ENCODE results near the gene NAV3. TPM values are rescaled to one million over a fixed set of nuclear protein-coding genes. Genes with fewer than 3 reads are reported as not detected.

Gene NAV3
- total RNA-seq, 2 donors from 2014 or later, result not detected

DNA sequence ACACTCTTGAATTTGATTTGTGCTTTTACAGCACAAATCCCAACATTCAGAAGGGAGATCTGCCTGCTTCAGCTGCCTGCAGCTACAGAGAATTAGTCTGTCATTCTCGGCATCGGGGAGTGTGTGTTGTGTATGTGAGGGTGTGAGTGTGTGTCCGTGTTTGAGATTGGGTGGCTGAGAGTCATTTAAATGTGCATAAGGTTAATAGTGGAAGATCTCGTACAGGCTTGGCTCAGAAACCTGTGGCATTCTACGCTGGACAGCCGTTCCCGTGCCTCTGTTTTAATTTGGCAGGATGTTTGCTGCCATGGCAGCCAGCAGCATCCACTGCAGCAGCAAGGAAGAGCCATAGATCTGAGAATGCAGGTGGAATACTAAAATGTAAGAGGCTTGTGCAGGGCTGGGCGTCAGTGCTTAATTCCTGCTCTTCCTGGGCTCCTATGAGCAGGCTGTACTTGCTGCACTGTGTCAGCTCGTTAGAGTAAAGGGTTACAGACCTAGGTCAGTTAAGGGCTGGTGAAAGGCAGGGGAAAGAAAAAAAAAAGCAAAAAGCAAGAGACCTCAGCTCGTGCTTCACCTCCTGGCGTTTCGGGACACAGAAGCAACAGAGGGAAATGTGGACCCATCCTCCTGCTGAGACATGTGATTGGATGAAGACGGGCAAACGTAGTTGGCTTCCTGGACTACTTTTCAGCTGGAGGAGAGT, 205.4 kb downstream of the NAV3 start:
- Mint-ChIP-seq H3K27me3 (no peaks in the 10 kb centered on the region), H3K9me3 (peaks cover 14% of the 10 kb centered on the region), H3K4me1 (ENCODE audit: low read depth in 2 of 2) (no peaks in the 10 kb centered on the region), H3K4me3 (no peak overlapping the region), H3K36me3 (peaks cover 6% of the 10 kb centered on the region), H3K27ac (no peak overlapping the region)
- ATAC-seq (no peak), DNase-seq (ENCODE audit: low spot score) (no peak)

- H3K27me3 Mint-ChIP-seq, result no peaks in the 10 kb centered on the region
- no peak overlapping the region for H3K27ac Mint-ChIP-seq
- no peak overlapping the region for H3K4me3 Mint-ChIP-seq
- no peaks in the 10 kb centered on the region for H3K4me1 Mint-ChIP-seq (ENCODE audit: low read depth in 2 of 2)
- DNase-seq (ENCODE audit: low spot score) (no peak), ATAC-seq (no peak)
- H3K36me3 Mint-ChIP-seq, result peaks cover 7% of the 10 kb centered on the region
- peaks cover 12% of the 10 kb centered on the region for H3K9me3 Mint-ChIP-seq
Observed at GRCh38 chr12:78036874-78037273, 206.2 kb downstream of the NAV3 start.

DNA sequence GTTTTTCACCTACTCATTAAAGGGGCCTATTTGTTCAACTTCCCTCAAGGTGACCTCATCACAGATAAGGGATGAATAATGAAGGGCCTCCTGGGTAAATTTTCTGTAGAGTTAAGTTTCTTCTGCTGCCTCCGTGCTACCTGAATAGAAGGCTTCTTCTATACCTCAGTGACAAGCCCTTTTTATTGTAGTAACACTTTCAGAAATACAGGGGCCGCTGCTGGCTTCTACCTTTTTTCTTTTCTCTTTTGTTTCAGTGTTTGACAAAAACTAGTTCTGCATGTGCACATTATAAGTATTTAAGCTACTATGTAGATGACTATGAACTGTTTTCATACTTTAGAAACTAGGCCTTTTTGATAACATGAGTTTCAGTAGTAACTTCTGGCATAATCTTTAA, 207.0 kb downstream of the NAV3 start:
- Mint-ChIP-seq H3K27me3 (no peaks in the 10 kb centered on the region), H3K4me1 (ENCODE audit: low read depth in 2 of 2) (no peaks in the 10 kb centered on the region), H3K27ac (no peak overlapping the region), H3K36me3 (peaks cover 10% of the 10 kb centered on the region), H3K4me3 (no peak overlapping the region), H3K9me3 (peaks cover 14% of the 10 kb centered on the region)
- DNase-seq (ENCODE audit: low spot score), result no peak
- no peak for ATAC-seq

GRCh38 chr12:78038541-78038940, 207.8 kb downstream of the NAV3 start:
- Mint-ChIP-seq H3K4me3 (no peak overlapping the region), H3K4me1 (ENCODE audit: low read depth in 2 of 2) (no peaks in the 10 kb centered on the region), H3K27me3 (no peaks in the 10 kb centered on the region), H3K36me3 (peaks cover 10% of the 10 kb centered on the region), H3K27ac (no peak overlapping the region), H3K9me3 (peaks cover 14% of the 10 kb centered on the region)
- no peak for DNase-seq (ENCODE audit: low spot score)
- ATAC-seq, result no peak

DNA sequence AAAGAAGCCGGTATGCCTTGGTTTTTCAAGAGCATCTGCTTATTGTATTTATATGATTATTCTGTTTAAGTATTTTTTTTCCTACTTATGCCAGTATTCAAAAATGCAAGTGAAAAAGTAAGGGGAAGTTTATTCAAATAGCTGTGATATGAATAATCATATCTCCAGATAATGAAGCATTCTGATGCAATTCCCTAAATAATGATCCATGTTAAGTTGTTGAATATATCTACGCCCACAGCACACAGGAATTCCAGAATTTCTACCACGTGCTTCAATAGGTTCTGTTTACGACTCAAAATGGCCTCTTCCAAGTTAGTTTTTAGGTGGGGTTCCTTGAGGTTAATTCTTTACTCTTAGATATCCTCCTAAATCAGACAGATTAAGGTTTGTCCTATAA, 208.3 kb downstream of the NAV3 start:
- ATAC-seq, result no peak
- Mint-ChIP-seq H3K4me3 (no peak overlapping the region), H3K9me3 (peaks cover 17% of the 10 kb centered on the region)

GRCh38 chr12:78040111-78040510, 209.4 kb downstream of the NAV3 start:
- peaks cover 10% of the 10 kb centered on the region for H3K36me3 Mint-ChIP-seq
- H3K9me3 Mint-ChIP-seq, result peaks cover 23% of the 10 kb centered on the region
- ATAC-seq (no peak), DNase-seq (ENCODE audit: low spot score) (no peak)
- no peak overlapping the region for H3K4me3 Mint-ChIP-seq
- no peaks in the 10 kb centered on the region for H3K4me1 Mint-ChIP-seq (ENCODE audit: low read depth in 2 of 2)
- H3K27me3 Mint-ChIP-seq, result no peaks in the 10 kb centered on the region
- H3K27ac Mint-ChIP-seq, result no peak overlapping the region

More for the DNA sequence above, 208.3 kb downstream of the NAV3 start:
- no peak overlapping the region for H3K27ac Mint-ChIP-seq
- H3K27me3 Mint-ChIP-seq, result no peaks in the 10 kb centered on the region
- H3K4me1 Mint-ChIP-seq (ENCODE audit: low read depth in 2 of 2), result no peaks in the 10 kb centered on the region
- peaks cover 10% of the 10 kb centered on the region for H3K36me3 Mint-ChIP-seq
- DNase-seq (ENCODE audit: low spot score), result no peak

GRCh38 chr12:78050790-78051189, 220.1 kb downstream of the NAV3 start:
- Mint-ChIP-seq H3K9me3 (peaks cover 20% of the 10 kb centered on the region), H3K36me3 (peaks cover 11% of the 10 kb centered on the region), H3K4me1 (ENCODE audit: low read depth in 2 of 2) (no peaks in the 10 kb centered on the region), H3K27me3 (no peaks in the 10 kb centered on the region), H3K4me3 (no peak overlapping the region), H3K27ac (no peak overlapping the region)
- ATAC-seq (no peak), DNase-seq (ENCODE audit: low spot score) (no peak)

GRCh38 chr12:78055545-78055944, 224.9 kb downstream of the NAV3 start:
- peaks cover 8% of the 10 kb centered on the region for H3K9me3 Mint-ChIP-seq
- H3K27ac Mint-ChIP-seq, result no peak overlapping the region
- H3K27me3 Mint-ChIP-seq, result no peaks in the 10 kb centered on the region
- no peaks in the 10 kb centered on the region for H3K36me3 Mint-ChIP-seq
- DNase-seq (ENCODE audit: low spot score), result no peak
- H3K4me1 Mint-ChIP-seq (ENCODE audit: low read depth in 2 of 2), result no peaks in the 10 kb centered on the region
- H3K4me3 Mint-ChIP-seq, result no peak overlapping the region
- no peak for ATAC-seq

- ATAC-seq (no peak), DNase-seq (ENCODE audit: low spot score) (no peak)
- no peaks in the 10 kb centered on the region for H3K36me3 Mint-ChIP-seq
- no peaks in the 10 kb centered on the region for H3K27me3 Mint-ChIP-seq
- H3K4me3 Mint-ChIP-seq, result no peak overlapping the region
- H3K4me1 Mint-ChIP-seq (ENCODE audit: low read depth in 2 of 2), result no peaks in the 10 kb centered on the region
- H3K27ac Mint-ChIP-seq, result no peak overlapping the region
- H3K9me3 Mint-ChIP-seq, result peaks cover 8% of the 10 kb centered on the region
Observed at GRCh38 chr12:78057075-78057474, 226.4 kb downstream of the NAV3 start.

GRCh38 chr12:78060186-78060585, 229.5 kb downstream of the NAV3 start:
- no peak for ATAC-seq
- H3K36me3 Mint-ChIP-seq, result no peaks in the 10 kb centered on the region
- H3K27ac Mint-ChIP-seq, result no peak overlapping the region
- H3K4me1 Mint-ChIP-seq (ENCODE audit: low read depth in 2 of 2), result no peaks in the 10 kb centered on the region
- H3K4me3 Mint-ChIP-seq, result no peak overlapping the region
- no peaks in the 10 kb centered on the region for H3K27me3 Mint-ChIP-seq
- H3K9me3 Mint-ChIP-seq, result peaks cover 8% of the 10 kb centered on the region
- DNase-seq (ENCODE audit: low spot score), result no peak

DNA sequence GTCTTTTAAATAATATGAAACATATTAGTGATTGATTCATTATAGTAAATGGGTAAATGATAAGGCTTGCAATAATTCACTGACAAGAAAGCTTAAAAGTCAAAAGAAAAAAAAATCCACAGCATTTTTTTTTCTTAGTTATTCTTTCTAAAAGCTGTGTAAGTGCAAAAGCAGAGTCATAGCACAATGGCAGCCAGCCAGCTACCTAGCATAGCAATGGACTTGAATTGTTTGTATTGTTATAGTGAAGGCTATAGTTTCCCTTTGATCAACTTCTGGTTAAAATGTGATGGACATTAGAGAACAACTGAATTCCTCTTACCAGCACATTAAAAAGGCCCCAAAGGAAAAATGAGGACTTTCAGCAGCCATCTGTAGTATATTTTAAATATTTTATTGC, 232.1 kb downstream of the NAV3 start:
- Mint-ChIP-seq H3K27ac (no peak overlapping the region), H3K4me1 (ENCODE audit: low read depth in 2 of 2) (no peaks in the 10 kb centered on the region), H3K4me3 (no peak overlapping the region), H3K9me3 (peaks cover 9% of the 10 kb centered on the region), H3K27me3 (no peaks in the 10 kb centered on the region), H3K36me3 (no peaks in the 10 kb centered on the region)
- ATAC-seq (no peak), DNase-seq (ENCODE audit: low spot score) (no peak)

DNA sequence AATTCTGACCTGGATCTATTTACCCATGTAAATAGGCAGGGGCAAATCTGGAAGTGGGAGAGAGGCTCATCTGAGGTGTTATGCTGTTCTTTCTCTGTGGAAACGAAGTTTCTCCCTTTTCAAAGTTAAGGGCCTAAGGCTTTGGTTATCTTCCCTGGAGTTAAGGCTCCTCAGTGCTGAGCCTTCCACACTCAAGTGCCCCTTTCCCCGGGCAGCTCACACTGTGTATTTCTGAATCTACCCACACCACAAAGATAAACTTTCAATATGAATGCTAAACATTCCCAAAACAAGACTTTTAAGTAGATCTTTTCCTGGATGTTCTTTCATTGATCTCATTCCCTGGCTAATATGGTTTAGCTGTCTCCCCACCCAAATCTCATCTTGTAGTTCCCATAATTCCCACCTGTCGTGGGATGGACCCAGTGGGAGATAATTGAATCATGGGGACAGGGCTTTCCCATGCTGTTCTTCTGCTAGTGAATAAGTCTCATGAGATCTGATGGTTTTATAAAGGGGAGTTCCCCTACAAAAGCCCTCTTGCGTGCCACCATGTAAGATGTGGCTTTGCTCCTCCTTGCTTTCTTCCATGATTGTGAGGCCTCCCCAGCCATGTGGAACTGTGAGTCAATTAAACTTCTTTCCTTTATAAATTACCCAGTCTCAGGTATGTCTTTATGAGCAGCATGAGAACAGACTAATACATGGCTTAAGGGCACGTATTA, 251.1 kb downstream of the NAV3 start:
- Mint-ChIP-seq H3K9me3 (peaks cover 4% of the 10 kb centered on the region), H3K36me3 (no peaks in the 10 kb centered on the region), H3K27ac (no peak overlapping the region), H3K27me3 (no peaks in the 10 kb centered on the region), H3K4me1 (ENCODE audit: low read depth in 2 of 2) (no peaks in the 10 kb centered on the region), H3K4me3 (no peak overlapping the region)
- no peak for DNase-seq (ENCODE audit: low spot score)
- ATAC-seq, result no peak

- Mint-ChIP-seq H3K9me3 (peaks cover 6% of the 10 kb centered on the region), H3K27me3 (no peaks in the 10 kb centered on the region), H3K36me3 (no peaks in the 10 kb centered on the region), H3K4me1 (ENCODE audit: low read depth in 2 of 2) (no peaks in the 10 kb centered on the region), H3K4me3 (no peak overlapping the region), H3K27ac (no peak overlapping the region)
- DNase-seq (ENCODE audit: low spot score) (no peak), ATAC-seq (no peak)
Observed at GRCh38 chr12:78085542-78086182, 255.0 kb downstream of the NAV3 start.

Data from natural killer cell treated with Interleukin-12 subunit alpha and Interleukin-12 subunit beta and Interleukin-15 and Interleukin-18, amount 100 ng/mL, for 72 hours (primary cell).